ENCODE measurements around the gene ATL2.
"Not testable (repeated sequence)": the region's sequence is repeated elsewhere in the genome, so short reads cannot be mapped to it uniquely, and the experiment has no call there.

The ATL2 gene

GRCh38 chr2:38377050-38377828, at the start of gene ATL2:
Gene ATL2, minus strand, starts transcription at chr2:38377273. Its CDS starts 13 bp downstream, at chr2:38377260.
- DNase-seq (peak; percentile 92), ATAC-seq (peak; percentile 90)

- ATAC-seq: no peak
- no peak for DNase-seq
Measured at GRCh38 chr2:38423763-38424162, 46.7 kb upstream of the ATL2 start.

DNA sequence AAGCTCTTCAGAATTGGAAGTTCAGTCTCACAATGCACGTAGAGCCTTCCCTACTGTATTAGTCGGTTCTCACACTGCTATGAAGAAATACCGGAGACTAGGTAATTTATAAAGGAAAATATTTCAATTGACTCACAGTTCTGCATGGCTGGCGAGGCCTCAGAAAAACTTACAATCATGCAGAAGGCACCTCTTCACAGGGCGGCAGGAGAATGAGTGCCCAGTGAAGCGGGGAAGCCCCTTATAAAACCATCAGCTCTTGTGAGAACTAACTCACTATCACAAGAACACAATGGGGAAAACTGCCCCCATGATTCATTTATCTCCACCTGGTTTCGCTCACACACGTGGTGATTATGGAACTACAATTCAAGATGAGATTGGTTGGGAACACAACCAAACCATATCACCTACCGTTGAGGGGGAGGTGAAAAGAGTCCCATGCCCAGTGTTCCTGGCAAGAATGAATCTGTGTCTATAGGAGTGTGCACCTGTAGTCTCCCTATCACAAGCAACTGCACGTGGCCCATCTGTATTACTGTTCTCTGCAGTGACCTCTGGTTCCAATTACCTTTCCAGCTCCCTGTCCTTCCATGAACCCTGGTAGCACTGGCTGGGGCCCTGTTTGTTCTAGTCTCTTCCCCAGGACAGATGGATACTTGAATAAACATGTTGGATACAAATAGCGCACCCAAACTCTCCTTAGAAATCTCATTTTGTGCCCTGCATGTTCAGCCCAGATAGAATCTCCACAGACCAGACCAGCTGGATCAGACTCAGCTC, 44.4 kb upstream of the ATL2 start:
- DNase-seq (no peak), ATAC-seq (no peak)

DNA sequence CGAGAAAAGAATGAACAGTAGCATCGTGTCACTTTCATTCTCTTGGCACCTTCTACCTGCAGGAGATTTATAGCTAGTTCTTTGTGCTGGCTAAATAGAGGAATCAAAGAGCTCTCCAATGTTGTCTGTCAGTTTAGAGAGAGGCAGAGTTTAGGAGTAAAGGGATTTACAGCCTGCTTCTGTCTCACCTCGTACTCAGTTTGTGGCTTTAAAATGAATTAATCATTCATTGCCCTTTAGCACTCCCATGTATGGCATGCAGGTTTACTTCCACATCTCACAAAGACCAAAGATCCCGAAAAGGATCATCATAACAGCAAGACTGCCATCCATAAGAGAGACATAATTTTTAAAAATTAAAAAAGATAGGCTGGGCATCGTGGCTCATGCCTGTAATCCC, 42.4 kb upstream of the ATL2 start:
- no peak for DNase-seq
- ATAC-seq: no peak

- ATAC-seq (no peak), DNase-seq (no peak)
Measured at GRCh38 chr2:38418735-38419134, 41.7 kb upstream of the ATL2 start.

DNA sequence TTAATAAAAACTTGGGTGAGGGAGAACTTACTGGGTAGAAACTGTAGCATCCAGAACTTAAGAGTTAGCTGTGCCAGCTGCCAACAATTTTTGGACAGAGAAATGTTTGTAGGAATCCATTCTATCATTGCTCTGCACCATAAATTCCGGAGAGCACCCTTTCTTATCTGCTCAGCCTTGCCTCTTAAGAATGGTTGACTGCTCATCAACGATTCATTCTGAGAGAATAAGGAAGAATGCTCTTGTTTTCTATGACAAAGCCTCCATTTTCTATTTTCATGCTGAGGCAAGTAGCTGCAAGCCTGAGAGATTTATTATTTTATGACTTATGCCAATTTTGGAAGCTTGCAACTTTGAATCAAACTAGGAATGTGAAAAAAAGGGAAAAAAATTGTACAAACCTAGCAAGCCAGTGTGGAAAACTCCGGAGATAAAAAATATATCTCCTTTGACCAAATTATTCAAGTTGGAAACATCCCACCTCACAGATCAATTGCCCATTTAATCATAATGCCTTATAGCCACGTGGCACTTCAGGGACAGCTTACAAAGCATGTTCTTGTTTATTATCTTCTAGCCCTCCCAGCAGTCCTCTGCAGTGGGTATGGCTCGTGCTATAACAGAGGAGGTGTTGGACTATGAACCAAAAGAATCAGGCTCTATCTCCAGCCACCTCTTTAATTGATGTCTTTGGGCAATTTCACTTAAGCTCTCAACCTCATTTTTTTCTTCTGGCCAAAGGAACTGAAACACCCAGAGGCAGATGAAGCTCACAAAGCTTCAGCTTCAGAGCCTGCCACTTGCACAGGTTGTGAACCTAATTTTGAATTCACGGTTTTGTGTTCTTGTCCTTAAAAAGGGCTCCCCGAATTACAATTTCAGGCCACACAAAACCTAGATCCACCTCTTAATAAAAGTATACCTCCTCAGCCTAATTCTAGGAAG, 40.9 kb upstream of the ATL2 start:
- ATAC-seq: no peak
- DNase-seq: no peak

GRCh38 chr2:38416296-38417036, 39.4 kb upstream of the ATL2 start:
- DNase-seq (no peak), ATAC-seq (no peak)

- DNase-seq: no peak
- no peak for ATAC-seq
Measured at GRCh38 chr2:38415728-38416291, 38.7 kb upstream of the ATL2 start.

DNA sequence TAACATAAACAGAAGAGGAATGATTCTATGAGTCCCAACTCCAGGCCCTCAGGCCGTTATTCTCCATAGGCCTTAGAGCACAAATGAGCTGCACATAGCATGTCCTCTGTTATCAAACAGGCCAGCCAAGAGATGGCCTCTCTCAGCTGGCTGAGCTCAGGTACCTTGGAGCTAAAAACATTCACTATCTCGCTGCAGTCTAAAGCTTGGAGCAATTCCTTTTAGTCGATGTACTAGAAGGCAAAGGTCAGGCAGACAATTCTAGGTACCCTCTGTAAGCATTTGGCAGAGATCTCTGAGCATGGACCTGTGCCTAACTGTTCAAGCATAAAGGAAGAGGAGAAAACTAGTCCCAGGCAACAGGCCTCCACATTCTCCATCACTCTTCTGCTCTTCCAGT, 38.0 kb upstream of the ATL2 start:
- no peak for DNase-seq
- no peak for ATAC-seq

DNA sequence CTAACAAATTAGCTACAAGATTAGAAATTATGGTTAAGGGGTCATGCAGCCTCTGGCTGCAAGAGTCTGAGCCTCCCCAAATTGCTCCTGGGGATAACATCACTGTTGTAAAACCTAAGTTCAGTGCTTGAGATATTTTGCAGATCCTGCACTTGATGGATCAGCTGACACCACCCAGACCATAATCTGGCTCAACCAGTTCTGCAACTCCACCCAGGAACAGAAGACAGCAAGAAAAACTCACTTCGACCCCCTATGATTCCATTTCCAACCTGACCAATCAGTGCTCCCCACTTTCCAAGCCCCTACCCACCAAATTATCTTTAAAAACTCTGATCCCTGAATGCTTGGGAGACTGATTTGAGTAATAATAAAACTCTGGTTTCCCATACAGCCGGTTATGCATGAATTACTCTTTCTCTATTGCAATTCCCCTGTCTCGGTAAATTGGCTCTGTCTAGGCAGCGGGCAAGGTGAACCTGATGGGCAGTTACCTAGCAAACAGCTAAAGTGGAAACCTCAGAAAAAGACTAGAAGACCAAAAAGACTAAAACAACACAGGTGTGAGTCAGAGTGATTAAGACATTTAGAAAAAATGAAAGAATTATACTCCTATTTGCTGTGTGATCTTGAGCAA, 35.3 kb upstream of the ATL2 start:
- DNase-seq: not testable (repeated sequence)

DNA sequence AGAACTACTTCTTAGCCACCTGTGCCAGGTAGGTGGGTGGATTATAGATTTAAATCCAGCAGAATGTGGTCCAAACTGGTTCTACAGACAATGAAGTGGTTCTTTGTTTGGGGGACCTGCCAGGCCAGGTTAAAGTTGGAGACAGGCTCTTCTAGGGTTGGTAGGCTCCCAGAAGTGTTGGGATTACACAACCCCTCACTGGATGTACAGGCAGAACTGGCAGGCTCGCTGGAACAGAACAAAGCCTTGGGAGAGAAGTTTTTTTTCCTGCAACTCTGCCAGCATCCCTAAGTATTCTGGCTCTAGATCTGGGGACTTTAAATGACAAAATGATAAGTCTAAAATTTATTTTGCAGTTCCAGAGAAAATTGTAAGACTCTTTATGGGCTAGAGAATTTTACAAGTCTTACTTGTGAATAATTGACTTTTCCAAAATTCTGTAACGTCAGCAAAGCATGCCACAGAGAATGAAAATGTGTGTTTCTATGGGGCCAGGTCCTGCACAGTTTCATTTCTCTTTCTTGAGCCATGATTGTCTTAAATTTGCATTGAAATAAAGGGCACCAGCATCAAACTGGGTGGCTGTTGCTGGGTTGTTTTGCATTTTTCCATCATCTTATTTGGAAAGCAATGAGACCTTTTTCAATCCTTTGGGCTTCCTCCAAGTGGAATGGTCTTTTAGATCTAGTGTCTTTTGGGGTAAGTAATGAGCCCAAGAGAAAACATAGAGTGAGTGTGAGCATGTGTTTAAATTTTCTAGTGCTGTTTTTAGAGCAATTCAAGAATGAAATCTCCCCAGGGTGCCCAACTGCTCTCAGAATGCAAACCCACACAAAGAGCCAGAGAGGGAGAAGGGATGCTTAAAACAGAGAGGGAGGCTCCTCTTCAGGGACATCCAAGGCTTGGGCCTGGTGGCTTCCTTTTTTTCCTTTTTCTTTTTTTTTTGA, 32.4 kb upstream of the ATL2 start:
- ATAC-seq (no peak), DNase-seq (no peak)

More for the DNA sequence above, 35.3 kb upstream of the ATL2 start:
- ATAC-seq: not testable (repeated sequence)

DNA sequence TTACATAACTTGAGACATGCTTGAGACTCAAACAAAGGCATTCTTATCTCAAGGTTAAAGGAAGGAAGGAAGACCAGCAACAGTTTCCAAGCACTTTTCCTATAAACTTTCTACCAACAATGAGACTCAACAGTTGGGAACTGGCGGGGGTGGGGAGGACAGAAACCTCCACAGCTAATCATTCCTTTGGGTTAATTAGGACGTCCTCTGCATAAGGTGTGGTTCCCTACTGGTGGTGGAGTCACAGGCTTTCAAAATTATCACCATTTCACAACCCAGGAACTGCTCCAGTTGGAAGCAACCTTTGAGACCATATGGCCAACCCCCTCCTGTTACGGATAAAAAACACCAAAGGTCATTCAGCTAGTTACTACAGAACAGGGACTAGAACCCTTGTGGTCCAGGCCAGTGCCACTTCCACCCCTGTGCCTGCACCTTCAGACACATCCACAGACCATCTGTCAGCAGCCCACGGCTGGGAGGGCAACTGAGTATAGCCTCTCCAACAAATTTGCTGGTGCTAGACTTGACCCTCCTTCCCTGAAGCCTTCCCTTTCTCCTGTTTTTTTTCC, 30.1 kb upstream of the ATL2 start:
- ATAC-seq (no peak), DNase-seq (no peak)

DNA sequence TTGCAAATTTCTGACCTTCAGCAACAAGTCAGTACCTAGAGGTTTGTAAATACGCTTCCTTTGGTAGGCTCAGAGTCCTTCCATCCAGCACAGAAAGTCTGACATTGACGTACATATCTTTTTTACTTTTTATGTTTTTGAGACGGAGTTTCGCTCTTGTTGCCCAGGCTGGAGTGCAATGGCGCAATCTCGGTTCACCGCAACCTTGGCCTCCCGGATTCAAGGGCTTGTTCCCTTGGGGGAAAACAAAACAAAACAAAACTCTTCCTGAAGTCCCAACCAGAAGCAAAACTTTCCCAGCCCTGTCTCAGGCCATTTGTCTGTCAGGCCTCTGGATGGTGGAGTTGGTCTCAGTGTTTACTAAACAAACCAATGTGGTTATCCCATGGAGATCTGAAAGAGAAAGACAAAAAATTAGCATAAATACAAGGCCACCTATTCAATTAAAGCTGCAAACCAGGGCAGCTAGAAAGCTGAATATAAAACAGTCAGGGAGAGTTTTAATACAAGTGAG, 29.6 kb upstream of the ATL2 start:
- no peak for DNase-seq

GRCh38 chr2:38405917-38406596, 29.0 kb upstream of the ATL2 start:
- ATAC-seq (no peak), DNase-seq (no peak)

More for the DNA sequence above, 29.6 kb upstream of the ATL2 start:
- no peak for ATAC-seq

DNA sequence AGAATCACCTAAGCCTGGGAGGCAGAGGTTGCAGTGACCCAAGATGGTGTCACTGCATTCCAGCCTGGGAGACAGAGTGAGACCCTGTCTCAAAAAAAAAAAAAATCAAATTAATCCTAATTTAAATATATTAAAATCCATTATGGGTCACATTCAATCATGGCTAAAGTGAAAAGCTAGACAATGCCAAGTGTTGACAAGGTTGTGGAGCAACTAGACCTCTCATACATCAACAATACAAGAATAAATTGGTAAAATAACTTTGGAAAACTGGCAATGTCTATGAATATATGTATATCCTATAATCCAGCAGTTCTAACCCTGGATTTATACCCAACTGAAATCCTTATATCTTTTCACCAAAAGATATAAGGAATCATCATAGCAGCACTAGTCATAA, 23.4 kb upstream of the ATL2 start:
- no peak for DNase-seq
- no peak for ATAC-seq

GRCh38 chr2:38398739-38399138, 21.7 kb upstream of the ATL2 start:
- ATAC-seq (no peak), DNase-seq (no peak)

DNA sequence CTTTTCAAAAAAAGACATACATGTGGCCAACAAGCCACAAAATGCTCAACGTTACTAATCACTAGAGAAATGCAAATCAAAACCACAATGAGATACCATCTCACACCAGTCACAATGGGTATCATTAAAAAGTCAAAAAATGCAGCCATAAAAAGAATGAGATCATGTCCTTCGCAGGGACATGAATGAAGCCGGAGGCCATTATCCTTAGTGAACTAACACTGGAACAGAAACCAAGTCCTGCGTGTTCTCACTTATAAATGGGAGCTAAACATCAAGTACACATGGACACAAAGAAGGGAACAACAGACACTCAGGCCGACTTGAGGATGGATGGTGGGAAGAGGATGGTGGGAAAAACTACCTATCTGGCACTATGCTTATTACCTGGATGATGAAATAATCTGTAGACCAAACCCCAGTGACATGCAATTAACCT, 17.8 kb upstream of the ATL2 start:
- ATAC-seq (peak; percentile 71), DNase-seq (no peak)

DNA sequence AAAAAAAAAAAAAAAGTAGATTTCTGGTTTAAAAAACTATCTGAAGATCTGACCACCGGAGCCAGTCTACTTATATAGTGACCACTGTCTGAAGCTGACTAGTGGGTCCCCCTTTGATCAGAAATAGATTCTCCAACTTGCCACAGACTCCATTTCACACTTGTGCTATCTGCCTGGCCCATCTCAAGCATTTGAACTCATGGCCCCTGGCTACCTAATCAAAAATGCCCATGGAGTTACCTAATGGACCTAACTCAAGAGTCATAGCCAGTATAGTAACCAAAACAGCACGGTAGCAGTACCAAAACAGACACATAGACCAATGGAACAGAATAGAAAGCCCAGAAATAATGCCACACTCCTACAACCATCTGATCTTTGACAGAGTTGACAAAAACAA, 17.0 kb upstream of the ATL2 start:
- DNase-seq (no peak), ATAC-seq (no peak)

Data from stimulated activated naive CD8-positive, alpha-beta T cell treated with anti-CD3 and anti-CD28 coated beads, Interleukin-15, Interleukin-2, amounts not matched to agents 100 U/mL and 50 U/mL, for 24 hours (primary cell).